GM23338 (cell line): ENCODE data around the gene DOCK1. TPM values are rescaled to one million over a fixed set of nuclear protein-coding genes. Genes with fewer than 3 reads are reported as not detected.

ENCODE experiments used
- ATAC-seq: fragments of 200-7000 bp; cut with Tn5 transposase; 3 replicates; pipeline ENCODE4 v1.9.1; 2020
- DNase-seq: peaks from one replicate; pipeline ENCODE4 v3.0.0-alpha.2; 2015; ENCODE audit warnings: low spot score
- H2AFZ ChIP-seq: fragments of 200-600 bp; sonication (generic); 2 replicates; pipeline ENCODE4 v1.8.0; 2016; ENCODE audit warnings: antibody characterized with exemption, mild to moderate bottlenecking, moderate library complexity
- H3F3A ChIP-seq: fragments of 200-600 bp; sonication (generic); replicated peaks from 2 replicates; pipeline ENCODE4 v1.8.0; 2017; ENCODE audit warnings: antibody characterized with exemption, mixed run types, low read depth
- H3K27ac ChIP-seq: fragments of 200-600 bp; sonication (generic); 2 replicates; pipeline ENCODE4 v1.6.1; 2016; ENCODE audit warnings: low read depth
- H3K27me3 ChIP-seq: fragments of 200-600 bp; sonication (generic); 2 replicates; pipeline ENCODE4 v1.8.0; 2016; ENCODE audit warnings: mild to moderate bottlenecking, mixed run types, moderate library complexity; ENCODE audit not compliant: insufficient read depth
- H3K36me3 ChIP-seq: fragments of 200-600 bp; sonication (generic); 2 replicates; pipeline ENCODE4 v1.8.0; 2016; ENCODE audit warnings: mild to moderate bottlenecking; ENCODE audit not compliant: insufficient read depth
- H3K4me1 ChIP-seq: fragments of 200-600 bp; sonication (generic); 2 replicates; pipeline ENCODE4 v1.8.0; 2016; ENCODE audit warnings: mild to moderate bottlenecking, moderate library complexity; ENCODE audit not compliant: insufficient read depth
- H3K4me2 ChIP-seq: fragments of 200-600 bp; sonication (generic); 2 replicates; pipeline ENCODE4 v1.7.1; 2017; ENCODE audit warnings: mixed run types
- H3K4me3 ChIP-seq: fragments of 200-600 bp; sonication (generic); 2 replicates; pipeline ENCODE4 v1.6.1; 2016; ENCODE audit warnings: mixed run types
- H3K79me2 ChIP-seq: fragments of 200-600 bp; sonication (generic); replicated peaks from 2 replicates; pipeline ENCODE4 v1.8.0; 2017; ENCODE audit warnings: mild to moderate bottlenecking; ENCODE audit not compliant: insufficient read depth
- H3K9me2 ChIP-seq: fragments of 200-600 bp; sonication (generic); 2 replicates; pipeline ENCODE4 v1.8.0; 2017; ENCODE audit not compliant: insufficient read depth
- H4K20me1 ChIP-seq: fragments of 200-600 bp; sonication (generic); replicated peaks from 2 replicates; pipeline ENCODE4 v1.8.0; 2017; ENCODE audit warnings: mild to moderate bottlenecking; ENCODE audit not compliant: insufficient read depth
- H3K27ac Mint-ChIP-seq: 2 replicates; pipeline ENCODE4 v1.8.0; 2020; ENCODE audit warnings: inconsistent platforms, mild to moderate bottlenecking, moderate library complexity, mixed read lengths
- H3K27me3 Mint-ChIP-seq: 3 replicates; pipeline ENCODE4 v1.8.0; 2022; ENCODE audit warnings: low read depth, mild to moderate bottlenecking, moderate library complexity, mixed read lengths, inconsistent platforms; ENCODE audit not compliant: insufficient read depth, poor library complexity
- H3K36me3 Mint-ChIP-seq: 3 replicates; pipeline ENCODE4 v1.8.0; 2021; ENCODE audit warnings: low read depth, mild to moderate bottlenecking, inconsistent platforms, moderate library complexity, mixed read lengths
- H3K4me1 Mint-ChIP-seq: 3 replicates; pipeline ENCODE4 v1.8.0; 2020; ENCODE audit warnings: mild to moderate bottlenecking, inconsistent platforms, mixed read lengths
- H3K4me3 Mint-ChIP-seq: 3 replicates; pipeline ENCODE4 v1.8.0; 2021; ENCODE audit warnings: moderate library complexity, mild to moderate bottlenecking, inconsistent platforms, mixed read lengths
- H3K9me3 Mint-ChIP-seq: 3 replicates; pipeline ENCODE4 v1.8.0; 2020; ENCODE audit warnings: moderate library complexity, mild to moderate bottlenecking, inconsistent platforms, mixed read lengths
- CREB1 ChIP-seq: fragments of 250-450 bp; sonication (Bioruptor Pico); IDR thresholded peaks from 2 replicates; pipeline ENCODE4 v1.5.0; 2020; ENCODE audit warnings: low read depth, mild to moderate bottlenecking, moderate library complexity
- CTCF ChIP-seq, 2 experiments: fragments of 200-600 bp in 1 of 2; sonication (generic) in 1 of 2; conservative IDR thresholded peaks; 2 replicates each; pipeline versions ENCODE4 v1.5.1 to v1.6.1; 2016 to 2017; ENCODE audit warnings: antibody characterized with exemption in 2 of 2, low read depth in 2 of 2, mild to moderate bottlenecking in 2 of 2, moderate library complexity in 1 of 2
- EZH2phosphoT487 ChIP-seq: fragments of 200-600 bp; sonication (generic); IDR thresholded peaks from one replicate; pipeline ENCODE4 v1.8.1; 2018; ENCODE audit warnings: antibody characterized with exemption; ENCODE audit not compliant: unreplicated experiment
- NANOG ChIP-seq: IDR thresholded peaks from 2 replicates; pipeline ENCODE4 v1.6.1; 2016; ENCODE audit warnings: antibody characterized with exemption, borderline replicate concordance
- POLR2AphosphoS5 ChIP-seq: IDR thresholded peaks from 2 replicates; pipeline ENCODE4 v1.6.1; 2016; ENCODE audit warnings: antibody characterized with exemption, low read depth
- STAT1 ChIP-seq: IDR thresholded peaks from one replicate; pipeline ENCODE4 v1.6.1; 2016; ENCODE audit warnings: antibody characterized with exemption; ENCODE audit not compliant: unreplicated experiment
- ZNF114 ChIP-seq: fragments of 250-450 bp; sonication (Bioruptor Pico); IDR thresholded peaks from 2 replicates; pipeline ENCODE4 v1.5.0; 2020; ENCODE audit warnings: mild to moderate bottlenecking, moderate library complexity
- ZNF331 ChIP-seq: fragments of 250-450 bp; sonication (Bioruptor Pico); IDR thresholded peaks from 2 replicates; pipeline ENCODE4 v1.5.0; 2020; ENCODE audit warnings: low read depth, mild to moderate bottlenecking, moderate library complexity
- polyA plus RNA-seq: library from polyadenylated mRNA; unstranded; fragments of >200 nt; fragmentation: Nextera tagmentation; extraction: Ambion mirVana; gene quantifications from 2 replicates; pipeline ENCODE4 v1.2.1, GENCODE V29; 2016
- total RNA-seq: library from RNA; depleted of rRNA; stranded (reverse); fragments of >200 nt; shearing (Covaris generic); gene quantifications from 2 replicates; pipeline ENCODE4 v1.2.3, GENCODE V29; 2014
- TF ChIP-seq, protein P1 (sequence below): IDR thresholded peaks from 2 replicates; pipeline ENCODE4 v1.6.1; 2016; ENCODE audit warnings: antibody characterized with exemption
- TF ChIP-seq, protein P2 (sequence below): IDR thresholded peaks from one replicate; pipeline ENCODE4 v1.6.1; 2018; ENCODE audit warnings: antibody characterized with exemption; ENCODE audit not compliant: unreplicated experiment

DOCK1 gene
- total and polyA plus RNA-seq, 2 experiments from 2014 or later: 13.2 to 55.3 TPM

GRCh38 chr10:127186813-127187212 is 281.6 kb downstream of the DOCK1 start:
- no peaks in the 10 kb centered on the region for H3K4me1 ChIP-seq
- TF ChIP-seq CTCF (conservative IDR thresholded peaks at IDR 0.05; ENCODE audit: low read depth in 2 of 2): no peak
- TF ChIP-seq STAT1: no peak
- no peak for TF ChIP-seq NANOG
- TF ChIP-seq, protein P1, sequence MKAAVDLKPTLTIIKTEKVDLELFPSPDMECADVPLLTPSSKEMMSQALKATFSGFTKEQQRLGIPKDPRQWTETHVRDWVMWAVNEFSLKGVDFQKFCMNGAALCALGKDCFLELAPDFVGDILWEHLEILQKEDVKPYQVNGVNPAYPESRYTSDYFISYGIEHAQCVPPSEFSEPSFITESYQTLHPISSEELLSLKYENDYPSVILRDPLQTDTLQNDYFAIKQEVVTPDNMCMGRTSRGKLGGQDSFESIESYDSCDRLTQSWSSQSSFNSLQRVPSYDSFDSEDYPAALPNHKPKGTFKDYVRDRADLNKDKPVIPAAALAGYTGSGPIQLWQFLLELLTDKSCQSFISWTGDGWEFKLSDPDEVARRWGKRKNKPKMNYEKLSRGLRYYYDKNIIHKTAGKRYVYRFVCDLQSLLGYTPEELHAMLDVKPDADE: no peak
- TF ChIP-seq ZNF114 (CRISPR knock-in tag): no peak
- no peak for TF ChIP-seq EZH2phosphoT487
- TF ChIP-seq ZNF331 (CRISPR knock-in tag): no peak
- no peak for TF ChIP-seq POLR2AphosphoS5
- TF ChIP-seq, protein P2, sequence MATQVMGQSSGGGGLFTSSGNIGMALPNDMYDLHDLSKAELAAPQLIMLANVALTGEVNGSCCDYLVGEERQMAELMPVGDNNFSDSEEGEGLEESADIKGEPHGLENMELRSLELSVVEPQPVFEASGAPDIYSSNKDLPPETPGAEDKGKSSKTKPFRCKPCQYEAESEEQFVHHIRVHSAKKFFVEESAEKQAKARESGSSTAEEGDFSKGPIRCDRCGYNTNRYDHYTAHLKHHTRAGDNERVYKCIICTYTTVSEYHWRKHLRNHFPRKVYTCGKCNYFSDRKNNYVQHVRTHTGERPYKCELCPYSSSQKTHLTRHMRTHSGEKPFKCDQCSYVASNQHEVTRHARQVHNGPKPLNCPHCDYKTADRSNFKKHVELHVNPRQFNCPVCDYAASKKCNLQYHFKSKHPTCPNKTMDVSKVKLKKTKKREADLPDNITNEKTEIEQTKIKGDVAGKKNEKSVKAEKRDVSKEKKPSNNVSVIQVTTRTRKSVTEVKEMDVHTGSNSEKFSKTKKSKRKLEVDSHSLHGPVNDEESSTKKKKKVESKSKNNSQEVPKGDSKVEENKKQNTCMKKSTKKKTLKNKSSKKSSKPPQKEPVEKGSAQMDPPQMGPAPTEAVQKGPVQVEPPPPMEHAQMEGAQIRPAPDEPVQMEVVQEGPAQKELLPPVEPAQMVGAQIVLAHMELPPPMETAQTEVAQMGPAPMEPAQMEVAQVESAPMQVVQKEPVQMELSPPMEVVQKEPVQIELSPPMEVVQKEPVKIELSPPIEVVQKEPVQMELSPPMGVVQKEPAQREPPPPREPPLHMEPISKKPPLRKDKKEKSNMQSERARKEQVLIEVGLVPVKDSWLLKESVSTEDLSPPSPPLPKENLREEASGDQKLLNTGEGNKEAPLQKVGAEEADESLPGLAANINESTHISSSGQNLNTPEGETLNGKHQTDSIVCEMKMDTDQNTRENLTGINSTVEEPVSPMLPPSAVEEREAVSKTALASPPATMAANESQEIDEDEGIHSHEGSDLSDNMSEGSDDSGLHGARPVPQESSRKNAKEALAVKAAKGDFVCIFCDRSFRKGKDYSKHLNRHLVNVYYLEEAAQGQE: no peak
- TF ChIP-seq CREB1 (CRISPR knock-in tag): no peak
- peaks cover 2% of the 10 kb centered on the region for H3K27me3 Mint-ChIP-seq
- no peaks in the 10 kb centered on the region for H3K27me3 ChIP-seq
- H3K9me2 ChIP-seq: peaks cover 11% of the 10 kb centered on the region; the same call in 1 of the 2 replicates
- DNase-seq (no peak), ATAC-seq (no peak)
- no peak overlapping the region for H3K4me3 Mint-ChIP-seq
- H3F3A ChIP-seq: no peaks in the 10 kb centered on the region
- H4K20me1 ChIP-seq: no peaks in the 10 kb centered on the region; the same call in 1 of the 2 replicates
- H3K27ac ChIP-seq: no peak overlapping the region
- no peaks in the 10 kb centered on the region for H3K79me2 ChIP-seq
- no peak overlapping the region for H3K27ac Mint-ChIP-seq
- peaks cover 4% of the 10 kb centered on the region for H3K4me1 Mint-ChIP-seq
- peaks cover 2% of the 10 kb centered on the region; the same call in 2 of the 3 replicates for H3K36me3 Mint-ChIP-seq
- H3K36me3 ChIP-seq: no peaks in the 10 kb centered on the region
- no peak overlapping the region for H3K4me2 ChIP-seq
- no peaks in the 10 kb centered on the region for H3K9me3 Mint-ChIP-seq
- H2AFZ ChIP-seq: no peak overlapping the region
- no peak overlapping the region for H3K4me3 ChIP-seq
